ENCODE results near the gene STOML2. TPM values are rescaled to one million over a fixed set of nuclear protein-coding genes. Genes with fewer than 3 reads are reported as not detected.

STOML2 gene
- total RNA-seq, 2 experiments from 2014 or later: 208 to 211 TPM

DNA sequence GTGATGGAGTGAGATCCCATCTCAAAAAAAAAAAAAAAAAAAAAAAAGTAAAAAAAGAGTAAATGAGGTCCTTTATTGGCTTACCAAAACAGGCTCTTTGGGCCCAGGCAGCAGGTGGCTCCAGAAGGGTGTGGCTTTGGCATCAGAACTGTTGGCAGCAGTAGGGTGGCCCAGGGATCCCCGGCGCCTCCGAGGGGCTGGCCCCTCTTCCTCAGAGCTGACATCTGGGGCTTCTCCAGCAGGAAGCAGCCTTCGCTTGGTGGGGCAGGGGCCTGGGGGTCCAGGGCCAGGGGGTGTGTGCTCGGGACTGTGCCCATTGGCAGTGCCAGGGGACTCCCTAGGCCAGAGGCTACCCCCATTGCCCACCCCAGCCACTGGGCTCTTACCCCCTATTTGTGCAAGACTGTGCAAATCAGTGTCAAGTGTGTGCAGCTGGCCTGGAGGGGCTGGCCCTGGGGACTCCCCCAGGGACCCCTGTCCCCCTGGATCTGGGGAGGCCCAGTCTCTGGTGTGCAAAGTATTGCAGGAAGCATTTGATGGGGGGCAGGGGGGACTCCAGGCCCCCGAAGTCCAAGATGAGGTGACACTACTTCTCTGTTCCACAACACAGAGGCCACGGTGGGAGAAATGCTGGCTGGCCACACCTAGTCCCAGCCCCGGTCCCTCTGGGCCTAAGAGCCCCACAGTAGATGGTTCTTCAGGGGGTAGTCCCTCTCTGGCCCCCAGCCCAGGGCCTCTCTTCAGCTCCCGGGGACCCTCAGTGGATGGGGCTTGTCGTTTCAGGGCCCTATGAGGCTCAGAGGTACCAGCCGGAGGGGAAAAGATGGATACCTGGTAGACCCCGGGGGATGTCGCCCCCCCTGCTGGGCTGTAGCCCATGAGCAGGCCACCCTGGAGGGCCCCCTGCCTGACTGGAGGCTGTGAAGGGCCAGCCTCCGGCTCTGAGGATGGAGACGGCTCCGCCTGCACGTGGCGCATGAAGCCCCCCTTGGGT is 4.7 kb upstream of the STOML2 start:
- peaks cover 3% of the 10 kb centered on the region for H3K36me3 Mint-ChIP-seq (ENCODE audit: low read depth)
- ChIA-PET POLR2A (interaction anchor here (1.1 kb wide), 1 partner anchor 11 kb away, joined by 3 read pairs; the partner anchor contains the start of gene PIGO), CTCF (interaction anchor here (1.2 kb wide), 1 partner anchor 10 kb away, joined by 3 read pairs; no protein-coding TSS in a partner anchor)
- TF ChIP-seq, protein P1, sequence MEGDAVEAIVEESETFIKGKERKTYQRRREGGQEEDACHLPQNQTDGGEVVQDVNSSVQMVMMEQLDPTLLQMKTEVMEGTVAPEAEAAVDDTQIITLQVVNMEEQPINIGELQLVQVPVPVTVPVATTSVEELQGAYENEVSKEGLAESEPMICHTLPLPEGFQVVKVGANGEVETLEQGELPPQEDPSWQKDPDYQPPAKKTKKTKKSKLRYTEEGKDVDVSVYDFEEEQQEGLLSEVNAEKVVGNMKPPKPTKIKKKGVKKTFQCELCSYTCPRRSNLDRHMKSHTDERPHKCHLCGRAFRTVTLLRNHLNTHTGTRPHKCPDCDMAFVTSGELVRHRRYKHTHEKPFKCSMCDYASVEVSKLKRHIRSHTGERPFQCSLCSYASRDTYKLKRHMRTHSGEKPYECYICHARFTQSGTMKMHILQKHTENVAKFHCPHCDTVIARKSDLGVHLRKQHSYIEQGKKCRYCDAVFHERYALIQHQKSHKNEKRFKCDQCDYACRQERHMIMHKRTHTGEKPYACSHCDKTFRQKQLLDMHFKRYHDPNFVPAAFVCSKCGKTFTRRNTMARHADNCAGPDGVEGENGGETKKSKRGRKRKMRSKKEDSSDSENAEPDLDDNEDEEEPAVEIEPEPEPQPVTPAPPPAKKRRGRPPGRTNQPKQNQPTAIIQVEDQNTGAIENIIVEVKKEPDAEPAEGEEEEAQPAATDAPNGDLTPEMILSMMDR (IDR thresholded peaks at IDR 0.05): no peak
- no peaks in the 10 kb centered on the region for H3K27me3 Mint-ChIP-seq
- DNase-seq: no peak
- intact Hi-C loops (cut with micrococcal nuclease): no loop called here
- H3K27ac Mint-ChIP-seq: no peak overlapping the region
- no peak overlapping the region for H3K4me3 Mint-ChIP-seq
- ATAC-seq: no peak
- peaks cover 26% of the 10 kb centered on the region for H3K4me1 Mint-ChIP-seq (ENCODE audit: low read depth)
- no peaks in the 10 kb centered on the region for H3K9me3 Mint-ChIP-seq

DNA sequence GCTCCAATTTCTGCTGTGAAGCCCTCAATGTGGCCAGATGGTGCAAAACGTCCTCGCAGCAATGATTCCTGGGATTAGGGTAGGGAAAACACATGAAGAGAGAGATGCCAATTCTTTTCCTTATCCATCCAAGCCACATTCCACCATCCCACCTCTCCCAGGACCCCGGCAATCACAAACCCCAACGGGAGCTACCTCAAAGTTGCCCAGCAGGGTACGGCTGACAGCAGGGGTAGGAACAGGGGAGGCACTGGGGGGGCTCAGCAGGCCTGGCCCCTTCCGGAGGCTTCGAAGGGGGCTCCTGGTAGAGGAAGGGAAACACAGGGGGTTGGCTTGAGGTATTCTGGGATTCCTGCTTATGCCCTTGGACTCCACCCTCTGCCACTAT is 3.4 kb upstream of the STOML2 start:
- ChIA-PET CTCF (interaction anchor here (1.2 to 1.4 kb wide), 2 partner anchors 10 to 11 kb away, joined by 3 read pairs; partner anchors contain the start of gene ATOSB), POLR2A (interaction anchor here (1.1 kb wide), 1 partner anchor 26 kb away, joined by 3 read pairs; the partner anchor contains the start of gene FANCG)
- H3K4me3 Mint-ChIP-seq: no peak overlapping the region
- ATAC-seq (no peak), DNase-seq (no peak)
- TF ChIP-seq, protein P1 (IDR thresholded peaks at IDR 0.05): no peak
- H3K36me3 Mint-ChIP-seq (ENCODE audit: low read depth): peaks cover 14% of the 10 kb centered on the region
- H3K4me1 Mint-ChIP-seq (ENCODE audit: low read depth): peaks cover 23% of the 10 kb centered on the region
- intact Hi-C loops (cut with micrococcal nuclease): no loop called here
- no peaks in the 10 kb centered on the region for H3K27me3 Mint-ChIP-seq
- no peaks in the 10 kb centered on the region for H3K9me3 Mint-ChIP-seq
- no peak overlapping the region for H3K27ac Mint-ChIP-seq

DNA sequence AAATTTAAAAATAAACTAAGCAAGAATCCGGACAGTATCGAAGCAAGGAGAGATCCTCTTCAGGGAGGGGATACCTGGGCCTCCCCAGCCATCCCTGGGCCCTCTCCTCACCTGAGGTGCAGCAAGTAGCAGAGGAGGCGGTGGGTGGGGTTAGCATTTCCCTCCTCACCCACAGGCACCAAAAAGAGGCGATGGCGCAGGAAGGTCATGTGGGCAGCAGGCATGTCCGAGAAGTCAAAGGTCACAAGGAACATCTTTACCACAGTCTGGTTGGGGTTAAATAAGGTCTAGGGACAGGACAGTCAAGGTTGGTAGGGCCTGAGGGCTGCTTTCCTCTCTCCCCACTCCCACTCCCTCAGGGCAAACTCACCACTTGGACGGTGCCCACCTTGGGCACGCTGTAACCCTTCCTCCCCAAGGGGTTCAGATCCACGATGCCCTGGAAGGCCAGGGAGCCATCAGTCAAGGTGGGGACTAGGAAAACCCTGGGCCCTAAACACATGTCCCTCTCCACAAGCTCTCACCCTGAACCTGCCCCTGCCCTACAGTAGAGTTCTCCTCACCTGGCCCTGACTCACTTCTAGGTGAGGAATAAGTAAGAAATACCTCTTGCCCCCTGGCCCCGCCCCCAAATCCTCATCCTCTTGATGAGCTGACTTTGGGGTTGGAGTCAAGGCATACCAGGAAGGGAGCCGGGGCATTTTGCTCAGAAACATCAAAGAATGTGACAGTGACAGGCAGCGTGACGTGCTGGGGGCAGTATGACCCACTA is 2.8 kb upstream of the STOML2 start:
- intact Hi-C loops (cut with micrococcal nuclease): no loop called here
- Mint-ChIP-seq H3K4me3 (no peak overlapping the region), H3K27ac (no peak overlapping the region), H3K27me3 (no peaks in the 10 kb centered on the region), H3K9me3 (no peaks in the 10 kb centered on the region), H3K4me1 (ENCODE audit: low read depth) (peaks cover 22% of the 10 kb centered on the region), H3K36me3 (ENCODE audit: low read depth) (peaks cover 19% of the 10 kb centered on the region)
- ChIA-PET POLR2A (interaction anchor here (1.1 to 1.8 kb wide), 2 partner anchors 26 to 34 kb away, joined by 3 to 5 read pairs; partner anchors contain the start of gene FANCG), CTCF (interaction anchor here (1.1 to 1.4 kb wide), 3 partner anchors 9 to 12 kb away, joined by 3 read pairs; partner anchors contain the start of genes ATOSB and PIGO)
- ATAC-seq: no peak
- DNase-seq: no peak
- TF ChIP-seq, protein P1 (IDR thresholded peaks at IDR 0.05): no peak

DNA sequence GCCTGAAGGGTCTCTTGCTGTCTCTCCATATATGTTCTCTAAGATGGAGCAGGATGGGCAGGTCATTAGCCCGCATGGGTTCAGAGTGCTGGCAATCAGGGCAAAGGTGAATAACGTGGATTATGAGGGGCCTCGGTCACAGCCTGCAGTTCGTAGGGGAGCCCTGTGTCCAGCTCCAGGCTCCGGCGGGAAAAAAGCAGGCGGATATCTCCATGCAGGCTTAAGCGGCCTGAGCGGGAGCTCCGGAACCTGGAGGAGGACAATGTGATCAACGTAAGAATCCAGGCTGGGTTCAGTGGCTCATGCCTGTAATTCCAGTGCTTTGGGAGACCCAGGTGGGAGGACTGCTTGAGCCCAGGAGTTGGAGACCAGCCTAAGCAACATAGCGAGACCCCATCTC is 2.2 kb upstream of the STOML2 start:
- H3K9me3 Mint-ChIP-seq: no peaks in the 10 kb centered on the region
- no peak overlapping the region for H3K4me3 Mint-ChIP-seq
- H3K4me1 Mint-ChIP-seq (ENCODE audit: low read depth): peaks cover 19% of the 10 kb centered on the region
- DNase-seq (no peak), ATAC-seq (no peak)
- CTCF ChIA-PET: interaction anchor here (1.1 to 2.4 kb wide), 3 partner anchors 8 to 26 kb away, joined by 3 to 14 read pairs (median 4); partner anchors contain the start of genes FANCG and PIGO
- peaks cover 24% of the 10 kb centered on the region for H3K36me3 Mint-ChIP-seq (ENCODE audit: low read depth)
- H3K27me3 Mint-ChIP-seq: no peaks in the 10 kb centered on the region
- intact Hi-C loops (cut with micrococcal nuclease): no loop called here
- H3K27ac Mint-ChIP-seq: no peak overlapping the region
- TF ChIP-seq, protein P1 (IDR thresholded peaks at IDR 0.05): no peak
- POLR2A ChIA-PET: interaction anchor here (0.6 to 3.9 kb wide), 3 partner anchors 9 to 33 kb away, joined by 4 to 40 read pairs (median 5); partner anchors contain the start of gene FANCG

Data from activated CD8-positive, alpha-beta T cell treated with anti-CD3 and anti-CD28 coated beads for 36 hours (primary cell).